CD14-positive monocyte (primary cell): Measurements from ENCODE around the gene PIEZO2. TPM values are rescaled to one million over a fixed set of nuclear protein-coding genes. Genes with fewer than 3 reads are reported as not detected.

Experiments
- DNase-seq, 3 donors: peaks; one replicate each; pipeline ENCODE4 v3.0.0-alpha.2; 2011 to 2022
- H2AFZ ChIP-seq: 2 replicates; pipeline ENCODE4 v1.6.0; 2012; ENCODE audit warnings: mild to moderate bottlenecking, low read depth, low read length, inconsistent platforms; ENCODE audit not compliant: insufficient read depth, poor library complexity, severe bottlenecking
- H3K27ac ChIP-seq, 2 donors: 1 replicate in 1 of 2; 2 replicates in 1 of 2; pipeline ENCODE4 v1.5.1; 2012 to 2013; ENCODE audit warnings: low read length in 2 of 2, control low read depth in 1 of 2, inconsistent platforms in 1 of 2, low read depth in 1 of 2, mild to moderate bottlenecking in 1 of 2
- H3K27me3 ChIP-seq, 2 donors: one replicate each; pipeline versions ENCODE4 v1.6.0 to v1.6.1; 2011 to 2013; ENCODE audit warnings: low read length in 2 of 2; ENCODE audit not compliant: control insufficient read depth in 2 of 2, insufficient read depth in 2 of 2
- H3K36me3 ChIP-seq, 2 donors: replicated peaks in 1 of 2; 1 replicate in 1 of 2; 2 replicates in 1 of 2; pipeline versions ENCODE4 v1.5.1 to v1.6.1; 2012 to 2013; ENCODE audit warnings: low read length in 2 of 2, control low read depth in 1 of 2, inconsistent platforms in 1 of 2, mild to moderate bottlenecking in 1 of 2; ENCODE audit not compliant: insufficient read depth in 2 of 2, control insufficient read depth in 1 of 2
- H3K4me1 ChIP-seq, 2 donors: 1 replicate in 1 of 2; 2 replicates in 1 of 2; pipeline versions ENCODE4 v1.5.1 to v1.6.1; 2012 to 2013; ENCODE audit warnings: low read length in 2 of 2, control low read depth in 1 of 2, inconsistent platforms in 1 of 2, mild to moderate bottlenecking in 1 of 2, moderate library complexity in 1 of 2; ENCODE audit not compliant: insufficient read depth in 2 of 2, control insufficient read depth in 1 of 2
- H3K4me2 ChIP-seq: replicated peaks from 2 replicates; pipeline ENCODE3; 2012; ENCODE audit warnings: low read length, moderate library complexity, mild to moderate bottlenecking; ENCODE audit not compliant: poor library complexity, severe bottlenecking; ENCODE audit errors: extremely low read depth
- H3K4me3 ChIP-seq, 3 experiments: fragments of 200-600 bp in 1 of 3; sonication (generic) in 1 of 3; replicated peaks in 1 of 3; 1 replicate in 2 of 3; 2 replicates in 1 of 3; pipeline ENCODE4 v1.5.1; 2011 to 2013; ENCODE audit warnings: low read length in 3 of 3, mild to moderate bottlenecking in 3 of 3, control low read depth in 2 of 3, low read depth in 2 of 3, inconsistent platforms in 1 of 3, moderate library complexity in 1 of 3
- H3K79me2 ChIP-seq: 2 replicates; pipeline ENCODE4 v1.6.0; 2012; ENCODE audit warnings: mild to moderate bottlenecking, control low read depth, inconsistent platforms, low read length, moderate library complexity; ENCODE audit not compliant: insufficient read depth
- H3K9ac ChIP-seq: 2 replicates; pipeline ENCODE4 v1.6.0; 2017; ENCODE audit warnings: low read length, mild to moderate bottlenecking; ENCODE audit not compliant: insufficient read depth, poor library complexity, severe bottlenecking
- H3K9me3 ChIP-seq, 2 donors: replicated peaks in 1 of 2; 1 replicate in 1 of 2; 2 replicates in 1 of 2; pipeline versions ENCODE4 v1.5.1 to v1.6.1; 2012 to 2013; ENCODE audit warnings: low read length in 2 of 2, control low read depth in 1 of 2; ENCODE audit not compliant: control insufficient read depth in 1 of 2, insufficient read depth in 1 of 2
- H4K20me1 ChIP-seq: 2 replicates; pipeline ENCODE4 v1.6.0; 2012; ENCODE audit warnings: mild to moderate bottlenecking, low read length, control low read depth, moderate library complexity; ENCODE audit not compliant: insufficient read depth
- H3K27ac Mint-ChIP-seq, 7 donors: one replicate each; pipeline ENCODE4 v1.8.0; 2020; ENCODE audit warnings: mild to moderate bottlenecking in 7 of 7, mixed read lengths in 7 of 7, moderate library complexity in 6 of 7, inconsistent platforms in 2 of 7
- H3K27me3 Mint-ChIP-seq, 3 donors: one replicate each; pipeline ENCODE4 v1.8.0; 2021 to 2022; ENCODE audit warnings: low read depth in 3 of 3, mild to moderate bottlenecking in 3 of 3, mixed read lengths in 3 of 3, moderate library complexity in 3 of 3, inconsistent platforms in 1 of 3
- H3K36me3 Mint-ChIP-seq, 2 donors: one replicate each; pipeline ENCODE4 v1.8.0; 2020; ENCODE audit warnings: mixed read lengths in 2 of 2, inconsistent platforms in 1 of 2, mild to moderate bottlenecking in 1 of 2
- H3K4me1 Mint-ChIP-seq: one replicate; pipeline ENCODE4 v1.8.0; 2020; ENCODE audit warnings: mild to moderate bottlenecking, mixed read lengths
- H3K4me3 Mint-ChIP-seq, 2 donors: one replicate each; pipeline ENCODE4 v1.8.0; 2020; ENCODE audit warnings: mild to moderate bottlenecking in 2 of 2, mixed read lengths in 2 of 2, moderate library complexity in 1 of 2
- H3K9me3 Mint-ChIP-seq, 7 donors: one replicate each; pipeline ENCODE4 v1.8.0; 2020 to 2022; ENCODE audit warnings: mixed read lengths in 7 of 7, mild to moderate bottlenecking in 6 of 7, moderate library complexity in 6 of 7, inconsistent platforms in 2 of 7
- WGBS: methylation state at CpG from one replicate; pipeline ENCODE4 v1.1.5; 2013; ENCODE audit warnings: missing lambda C conversion rate; ENCODE audit not compliant: insufficient coverage; 5-methylcytosine and 5-hydroxymethylcytosine counted together
- intact Hi-C, 2 donors: fragments of 100-400 bp; cut with micrococcal nuclease; formaldehyde crosslinking; loops; one replicate each; pipeline versions ENCODE4 v1.15.0 to v1.15.1; 2023
- polyA plus RNA-seq, 3 donors: library from polyadenylated mRNA; depleted of rRNA in 1 of 3; unstranded in 2 of 3; stranded (reverse) in 1 of 3; fragments of 300-500 nt in 2 of 3; fragments of >200 nt in 1 of 3; fragmentation: Illumina TruSeq in 2 of 3; gene quantifications; 1 replicate in 2 of 3; 2 replicates in 1 of 3; pipeline ENCODE4 v1.2.3, GENCODE V29; 2012 to 2021
- TF ChIP-seq, protein P1 (sequence below): fragments of 200-600 bp; IDR thresholded peaks from one replicate; pipeline ENCODE4 v1.8.0; 2022; ENCODE audit warnings: antibody characterized with exemption, mild to moderate bottlenecking

The PIEZO2 gene
- polyA plus RNA-seq, 3 donors = not detected

DNA sequence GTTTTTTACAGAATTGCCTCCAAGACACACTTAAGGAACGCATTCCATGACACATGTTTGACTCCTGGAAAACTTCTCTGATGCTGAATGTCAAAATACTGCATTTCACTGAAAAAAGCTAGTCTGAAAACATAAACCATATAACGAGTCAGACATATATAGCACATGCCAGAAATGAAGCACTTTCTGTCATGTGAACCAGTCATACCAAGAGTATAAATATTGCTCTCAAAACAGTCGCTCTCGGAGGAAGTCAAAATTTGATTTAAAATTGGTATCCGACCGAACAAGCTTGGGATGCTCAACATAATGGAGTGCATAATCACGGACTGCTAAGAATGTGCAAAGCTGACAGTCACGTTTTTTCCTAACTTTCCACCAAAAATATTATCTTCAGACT lies 115.9 kb downstream of the PIEZO2 start:
- intact Hi-C loops = loop anchor here in 1 of 2 donors (10.0 kb wide), 1 partner anchor 469 kb away; no protein-coding TSS in a partner anchor
- Mint-ChIP-seq H3K36me3 (no peaks in the 10 kb centered on the region), H3K9me3 (no peaks in the 10 kb centered on the region), H3K4me1 (peaks cover 10% of the 10 kb centered on the region), H3K27ac (no peak overlapping the region), H3K4me3 (no peak overlapping the region), H3K27me3 (peaks cover 2 to 5% (median 4%) of the 10 kb centered on the region in 3 donors)
- no peak overlapping the region for H2AFZ ChIP-seq
- H4K20me1 ChIP-seq = no peaks in the 10 kb centered on the region
- 90% methylated on average over 3 of the region's 8 CpGs for WGBS
- H3K9ac ChIP-seq = no peak overlapping the region
- H3K36me3 ChIP-seq = no peaks in the 10 kb centered on the region
- H3K4me2 ChIP-seq = no peak overlapping the region
- H3K27ac ChIP-seq = no peak overlapping the region
- no peak for DNase-seq
- H3K4me1 ChIP-seq = no peaks in the 10 kb centered on the region
- H3K9me3 ChIP-seq = no peaks in the 10 kb centered on the region
- H3K4me3 ChIP-seq = no peak overlapping the region
- H3K27me3 ChIP-seq = no peaks in the 10 kb centered on the region
- TF ChIP-seq, protein P1, sequence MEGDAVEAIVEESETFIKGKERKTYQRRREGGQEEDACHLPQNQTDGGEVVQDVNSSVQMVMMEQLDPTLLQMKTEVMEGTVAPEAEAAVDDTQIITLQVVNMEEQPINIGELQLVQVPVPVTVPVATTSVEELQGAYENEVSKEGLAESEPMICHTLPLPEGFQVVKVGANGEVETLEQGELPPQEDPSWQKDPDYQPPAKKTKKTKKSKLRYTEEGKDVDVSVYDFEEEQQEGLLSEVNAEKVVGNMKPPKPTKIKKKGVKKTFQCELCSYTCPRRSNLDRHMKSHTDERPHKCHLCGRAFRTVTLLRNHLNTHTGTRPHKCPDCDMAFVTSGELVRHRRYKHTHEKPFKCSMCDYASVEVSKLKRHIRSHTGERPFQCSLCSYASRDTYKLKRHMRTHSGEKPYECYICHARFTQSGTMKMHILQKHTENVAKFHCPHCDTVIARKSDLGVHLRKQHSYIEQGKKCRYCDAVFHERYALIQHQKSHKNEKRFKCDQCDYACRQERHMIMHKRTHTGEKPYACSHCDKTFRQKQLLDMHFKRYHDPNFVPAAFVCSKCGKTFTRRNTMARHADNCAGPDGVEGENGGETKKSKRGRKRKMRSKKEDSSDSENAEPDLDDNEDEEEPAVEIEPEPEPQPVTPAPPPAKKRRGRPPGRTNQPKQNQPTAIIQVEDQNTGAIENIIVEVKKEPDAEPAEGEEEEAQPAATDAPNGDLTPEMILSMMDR = no peak
- no peaks in the 10 kb centered on the region for H3K79me2 ChIP-seq

- intact Hi-C loops = loop anchor here in 1 of 2 donors (10.0 kb wide), 1 partner anchor 467 kb away; no protein-coding TSS in a partner anchor
- no peaks in the 10 kb centered on the region for H3K27me3 ChIP-seq
- H3K9me3 ChIP-seq = no peaks in the 10 kb centered on the region
- H3K4me2 ChIP-seq = no peak overlapping the region
- no peak for DNase-seq
- no peak overlapping the region for H3K27ac Mint-ChIP-seq
- 88% methylated on average over 4 of the region's 5 CpGs for WGBS
- H3K4me3 Mint-ChIP-seq = no peak overlapping the region
- H3K4me1 ChIP-seq = no peaks in the 10 kb centered on the region
- TF ChIP-seq, protein P1 = no peak
- H4K20me1 ChIP-seq = no peaks in the 10 kb centered on the region
- H3K4me3 ChIP-seq = no peak overlapping the region
- H3K79me2 ChIP-seq = no peaks in the 10 kb centered on the region
- no peak overlapping the region for H3K27ac ChIP-seq
- no peaks in the 10 kb centered on the region for H3K36me3 ChIP-seq
- peaks cover 0 to 5% (median 4%) of the 10 kb centered on the region in 3 donors for H3K27me3 Mint-ChIP-seq
- H2AFZ ChIP-seq = no peak overlapping the region
- H3K36me3 Mint-ChIP-seq = no peaks in the 10 kb centered on the region
- H3K9ac ChIP-seq = no peak overlapping the region
- H3K4me1 Mint-ChIP-seq = peaks cover 10% of the 10 kb centered on the region
- H3K9me3 Mint-ChIP-seq = peaks cover 0 to under 1% (median 0%) of the 10 kb centered on the region in 7 donors
Observed at GRCh38 chr18:11031966-11032365, 117.4 kb downstream of the PIEZO2 start.
